ENCODE measurements around the gene GRID1.

- TF ChIP-seq NR2F6 (CRISPR knock-in tag; IDR thresholded peaks at IDR 0.05) = no peak
- no peak for TF ChIP-seq SIN3A (IDR thresholded peaks at IDR 0.05; ENCODE audit: borderline replicate concordance in 2 of 2, control insufficient read depth in 1 of 2, low read depth in 2 of 2, low read length in 2 of 2)
- TF ChIP-seq KDM1A (IDR thresholded peaks at IDR 0.05) = no peak
- no peak for TF ChIP-seq SP2 (IDR thresholded peaks at IDR 0.05; ENCODE audit: extremely low read depth, low read depth, low read length, poor library complexity, severe bottlenecking)
- TF ChIP-seq EHMT2 (IDR thresholded peaks at IDR 0.05) = no peak
- no peak for TF ChIP-seq MAFK (IDR thresholded peaks at IDR 0.05; ENCODE audit: low read length)
- TF ChIP-seq RAD21 (CRISPR knock-in tag; conservative IDR thresholded peaks at IDR 0.05 in 1 of 2, IDR thresholded peaks at IDR 0.05 in 1 of 2) = no peak
- TF ChIP-seq HINFP (tag; conservative IDR thresholded peaks at IDR 0.05; ENCODE audit: low read depth) = no peak
Observed at GRCh38 chr10:85606401-85606800, 760.2 kb downstream of the GRID1 start.
